ENCODE data around the gene LRRC58.

DNA sequence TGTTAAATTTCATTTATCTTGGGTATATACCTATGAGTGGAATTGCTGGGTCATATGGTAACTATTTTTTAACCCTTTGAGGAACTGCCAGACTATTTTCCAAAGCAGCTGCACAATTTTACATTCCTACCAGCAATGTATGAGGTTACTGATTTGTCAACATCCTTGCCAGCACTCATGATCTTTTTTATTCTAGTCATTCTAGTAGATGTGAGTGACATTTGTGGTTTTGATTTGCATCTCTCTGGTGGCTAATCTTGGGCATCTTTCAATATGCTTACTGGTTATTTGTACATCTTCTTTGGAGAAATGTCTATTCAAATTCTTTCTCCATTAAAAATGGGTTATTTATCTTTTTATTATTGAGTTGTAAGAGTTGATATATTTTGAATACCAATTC is 21.3 kb upstream of the LRRC58 start:
- no peak for TF ChIP-seq POLR2AphosphoS5 (IDR thresholded peaks at IDR 0.05; ENCODE audit: low read depth, low read length)
- TF ChIP-seq POLR2A (IDR thresholded peaks at IDR 0.05; ENCODE audit: low read depth, low read length): no peak
- no peak for TF ChIP-seq POU2F2 (IDR thresholded peaks at IDR 0.05; ENCODE audit: low read depth, low read length)
- no peak for TF ChIP-seq TAF1 (IDR thresholded peaks at IDR 0.05; ENCODE audit: low read depth, low read length)
- no peak for TF ChIP-seq SPI1 (IDR thresholded peaks at IDR 0.05; ENCODE audit: low read depth, low read length)
- TF ChIP-seq PAX5 (IDR thresholded peaks at IDR 0.05; ENCODE audit: insufficient read depth, low read length, severe bottlenecking): no peak
